ENCODE results near the gene MCHR1.

Gene MCHR1

DNA sequence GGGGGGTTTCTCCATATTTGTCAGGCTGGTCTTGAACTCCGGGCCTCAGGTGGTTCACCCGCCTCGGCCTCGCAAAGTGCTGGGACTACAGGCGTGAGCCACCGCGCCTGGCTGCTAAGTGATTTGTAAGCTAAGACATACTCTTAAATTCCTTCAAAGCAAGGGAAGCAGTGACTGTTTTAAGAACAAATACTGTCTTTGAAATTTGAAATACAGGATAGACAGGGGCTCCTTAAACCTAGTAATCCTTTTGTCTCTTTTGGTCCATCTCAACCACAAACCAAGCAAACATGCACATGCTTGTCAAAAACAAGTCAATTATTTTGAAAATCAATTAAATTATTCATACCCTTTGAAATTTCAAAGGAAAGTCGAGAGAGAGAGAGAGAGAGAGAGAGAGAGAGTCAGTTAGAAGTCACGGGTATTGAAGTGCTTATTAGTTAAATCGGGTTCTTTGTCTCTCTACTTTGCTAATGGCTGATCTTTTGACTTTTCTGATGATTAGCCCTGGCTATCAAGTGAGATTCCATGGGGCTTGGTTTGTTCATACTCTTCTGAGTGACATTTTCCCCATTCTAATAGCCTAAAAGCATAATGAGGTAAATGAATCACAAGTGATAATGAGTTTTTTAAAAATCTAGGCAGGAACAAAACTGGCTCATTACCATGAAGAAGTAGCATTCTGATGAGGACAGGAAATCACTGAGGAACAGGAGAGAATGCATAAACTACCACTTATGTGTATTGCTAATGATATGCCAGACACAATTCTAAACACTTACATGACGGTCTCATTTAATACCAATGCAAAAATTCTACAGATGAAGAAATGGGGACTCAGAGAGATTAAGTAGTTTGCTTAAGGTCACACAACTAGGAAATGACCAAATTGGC is 48.0 kb downstream of the MCHR1 start:
- no peak for DNase-seq

GRCh38 chr22:40727964-40728615 is 48.8 kb downstream of the MCHR1 start:
- DNase-seq: no peak

- peak; percentile 76 for DNase-seq
These were observed 49.5 kb downstream of the MCHR1 start for GRCh38 chr22:40728731-40729189.

DNA sequence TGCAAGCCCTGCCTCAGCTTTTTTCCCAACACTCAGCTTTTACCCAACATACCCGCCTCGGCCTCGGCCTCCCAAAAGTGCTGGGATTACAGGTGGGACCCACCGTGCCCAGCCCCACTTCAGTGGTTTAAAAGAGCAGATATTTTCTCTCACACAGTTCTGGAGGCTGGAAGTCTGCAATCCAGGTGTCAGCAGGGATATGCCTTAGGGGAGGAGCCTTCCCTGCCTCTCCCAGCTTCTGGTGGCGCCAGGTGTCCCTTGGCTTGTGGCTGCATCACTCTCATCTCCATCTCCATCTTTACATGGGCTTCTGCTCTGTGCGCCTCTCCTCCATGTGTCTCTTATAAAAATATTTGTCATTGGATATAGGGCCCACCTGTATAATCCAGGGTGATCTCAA is 50.0 kb downstream of the MCHR1 start:
- no peak for DNase-seq
